ENCODE data around the gene SLX4IP. TPM values are rescaled to one million over a fixed set of nuclear protein-coding genes. Genes with fewer than 3 reads are reported as not detected.
A peak's percentile ranks its signal among the peaks of the same experiment; 100 is the strongest.

SLX4IP gene
- polyA plus RNA-seq, 3 donors = 5.9 to 11.2 (median 10.7) TPM

DNA sequence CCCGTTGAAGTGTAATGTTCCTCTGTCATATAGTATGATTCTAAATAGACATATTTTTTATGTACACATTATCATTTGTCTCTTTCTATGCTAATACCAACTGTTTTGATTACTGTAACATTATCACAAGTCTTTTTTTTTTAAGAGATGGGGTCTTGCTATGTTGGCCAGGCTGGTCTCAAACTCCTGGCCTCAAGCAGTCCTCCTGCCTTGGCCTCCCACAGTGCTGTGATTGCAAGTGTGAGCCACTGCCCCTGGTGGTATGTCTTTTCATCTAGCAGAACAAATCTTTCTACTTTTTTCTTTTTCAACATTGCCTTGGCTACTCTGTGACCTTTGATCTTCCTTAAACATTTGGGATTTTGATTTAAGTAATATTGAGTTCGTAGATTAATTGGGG lies 57.7 kb downstream of the SLX4IP start:
- no peak for DNase-seq

DNA sequence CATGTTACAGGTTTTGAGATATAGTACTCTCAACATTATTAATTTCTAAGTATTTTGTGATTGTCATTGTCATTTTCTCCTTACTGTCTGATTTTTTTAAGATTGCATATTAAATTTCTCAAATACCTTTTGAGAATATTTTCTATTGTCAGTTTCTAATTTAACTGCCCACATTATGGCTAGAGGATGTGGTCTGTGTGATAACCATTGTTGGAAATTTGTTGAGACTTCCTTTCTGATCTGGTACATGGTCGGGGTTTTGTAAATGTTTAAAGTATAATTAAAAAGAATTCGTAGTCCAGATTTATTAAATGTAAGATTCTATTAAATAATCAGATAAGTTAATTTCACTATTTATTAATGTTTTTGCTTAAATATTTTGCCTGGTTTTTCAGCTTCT lies 60.1 kb downstream of the SLX4IP start:
- DNase-seq = no peak

GRCh38 chr20:10496465-10496864 lies 61.4 kb downstream of the SLX4IP start:
- DNase-seq = no peak

- DNase-seq = no peak
Observed at GRCh38 chr20:10497283-10497682, 62.2 kb downstream of the SLX4IP start.

DNA sequence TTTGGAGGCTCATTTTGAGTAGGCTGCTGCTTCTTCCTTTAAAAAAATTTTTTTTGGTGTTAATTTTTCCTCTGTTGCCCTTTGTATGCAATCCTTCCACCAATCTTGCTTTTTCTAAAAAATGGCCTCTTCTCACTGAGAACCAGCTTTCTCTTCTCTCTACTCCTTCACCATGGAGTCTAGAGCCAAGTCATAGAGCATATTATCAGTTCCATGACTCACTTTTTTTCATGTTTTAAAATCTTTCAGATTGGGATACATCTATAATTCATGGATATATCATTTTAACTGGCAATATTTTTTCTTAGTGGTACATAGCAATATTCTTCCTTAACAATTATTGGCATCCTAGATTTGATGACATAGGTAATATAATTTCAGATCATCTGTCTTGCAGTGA lies 62.7 kb downstream of the SLX4IP start:
- DNase-seq = no peak

- DNase-seq = no peak
Observed at GRCh38 chr20:10498200-10498599, 63.1 kb downstream of the SLX4IP start.

DNA sequence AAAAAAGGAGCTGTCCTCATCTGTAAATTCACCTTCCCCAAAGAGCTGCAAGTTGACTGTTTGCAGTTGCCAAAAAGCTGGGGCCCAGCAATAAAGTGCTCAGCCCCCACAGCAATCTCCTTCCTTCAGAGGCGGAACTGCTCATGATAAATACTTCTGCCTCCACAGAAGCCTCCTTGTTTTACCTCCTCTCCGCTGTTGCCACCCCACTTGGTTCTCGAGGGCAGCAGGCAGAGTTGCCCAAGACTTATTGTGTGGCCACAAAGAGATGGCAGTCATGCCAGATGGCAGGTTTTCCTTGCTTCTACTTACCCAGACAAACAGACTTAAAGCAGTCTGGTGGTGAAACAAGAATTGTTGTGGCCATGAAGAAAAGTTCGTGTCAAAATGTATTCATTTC lies 66.3 kb downstream of the SLX4IP start:
- DNase-seq = no peak

DNA sequence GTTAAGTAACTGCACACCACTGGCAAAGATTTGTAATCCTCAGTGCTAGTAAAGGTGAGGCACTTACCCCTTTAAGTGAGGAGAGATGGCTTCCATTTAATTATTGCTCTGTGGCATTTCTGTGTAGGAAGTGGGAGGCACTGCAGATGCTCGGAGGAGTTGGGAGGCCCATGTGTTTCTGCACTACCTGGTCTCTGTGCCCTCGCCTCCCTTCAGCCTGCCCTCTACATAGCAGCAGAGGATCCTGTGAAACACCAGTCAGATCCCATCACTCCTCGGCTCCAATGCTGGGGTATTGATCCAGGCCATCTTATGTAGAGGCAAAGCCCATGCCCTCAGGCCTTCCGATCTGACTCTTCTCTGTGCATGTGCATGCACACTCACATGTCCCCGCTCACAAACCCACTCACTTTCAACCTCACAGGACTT lies 67.0 kb downstream of the SLX4IP start:
- DNase-seq = no peak

- DNase-seq = no peak
Observed at GRCh38 chr20:10504608-10504993, 69.5 kb downstream of the SLX4IP start.

DNA sequence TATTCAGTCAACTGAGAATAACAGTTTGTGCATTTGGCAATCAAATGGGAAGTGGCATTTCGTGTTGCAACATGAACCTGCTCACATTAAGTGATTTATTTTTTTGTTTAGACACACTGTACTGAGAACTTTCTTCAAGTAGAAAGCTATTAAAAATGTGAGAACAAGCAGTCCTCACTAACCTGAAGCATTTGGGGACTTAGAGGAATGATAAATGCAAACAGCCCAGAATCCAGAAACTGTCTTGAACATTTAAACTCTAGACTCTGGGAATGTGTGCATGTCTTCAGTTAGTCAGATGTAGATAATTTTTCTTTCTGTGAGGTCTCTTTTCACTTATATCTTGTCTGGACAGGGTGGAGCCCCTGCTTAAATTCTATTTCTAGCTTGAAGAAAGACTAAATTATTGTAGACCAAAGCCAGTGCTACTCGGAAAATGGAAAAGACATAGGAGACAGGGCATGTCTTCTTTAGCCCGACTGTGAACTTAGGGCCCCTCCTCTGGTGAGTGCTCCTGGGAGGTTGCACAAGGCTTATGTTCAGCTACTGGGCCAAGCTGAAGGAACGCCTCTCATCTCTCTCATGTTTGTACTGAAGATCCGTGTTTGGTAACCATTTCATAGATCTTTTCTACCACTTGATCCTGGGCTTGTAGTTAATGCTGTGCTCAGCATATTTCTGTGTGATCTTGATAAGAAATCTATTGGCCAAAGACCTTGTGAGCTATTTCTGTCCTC lies 70.1 kb downstream of the SLX4IP start:
- DNase-seq = no peak

- no peak for DNase-seq
Observed at GRCh38 chr20:10505827-10506226, 70.7 kb downstream of the SLX4IP start.

DNA sequence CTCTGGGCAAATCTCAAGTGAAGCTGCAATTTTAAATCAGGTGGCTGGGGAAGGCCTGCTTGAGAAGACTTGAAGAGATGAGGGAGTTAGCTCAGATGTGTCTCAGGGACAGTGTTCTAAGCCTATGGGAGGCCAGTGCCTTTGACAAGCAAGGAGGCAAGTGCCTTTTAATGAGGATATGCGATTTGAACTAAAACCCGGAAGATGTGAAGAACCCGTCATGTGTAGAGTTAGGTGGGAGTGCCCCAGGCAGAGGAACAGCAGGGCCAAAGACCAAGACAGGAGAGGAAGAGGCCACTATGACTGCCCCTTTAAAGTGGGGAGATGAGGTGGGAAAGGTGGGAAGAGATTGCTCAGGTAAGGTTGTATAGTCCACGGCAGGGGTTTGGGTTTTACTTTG lies 71.9 kb downstream of the SLX4IP start:
- no peak for DNase-seq

DNA sequence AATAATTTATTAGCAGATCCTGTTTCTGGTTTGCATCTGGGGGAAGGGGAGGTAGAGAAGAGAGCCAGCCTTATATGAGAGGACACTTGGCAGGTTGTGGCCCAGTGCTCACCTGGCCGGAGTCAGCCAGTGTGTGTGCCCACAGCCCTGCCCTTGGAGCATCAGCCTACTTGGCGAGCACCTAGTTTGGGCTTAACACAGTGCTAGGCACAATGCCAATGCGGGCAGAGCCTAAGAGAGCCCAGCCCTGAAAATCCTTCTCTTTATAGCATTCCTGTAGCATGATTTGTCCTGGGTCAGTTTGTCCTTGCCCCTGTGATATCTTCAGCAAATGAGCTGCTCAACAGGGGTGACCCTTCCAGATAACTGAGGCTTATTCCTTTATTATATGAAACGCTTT lies 73.0 kb downstream of the SLX4IP start:
- no peak for DNase-seq

GRCh38 chr20:10508468-10509251 lies 73.6 kb downstream of the SLX4IP start:
- peak; percentile 42 for DNase-seq

DNA sequence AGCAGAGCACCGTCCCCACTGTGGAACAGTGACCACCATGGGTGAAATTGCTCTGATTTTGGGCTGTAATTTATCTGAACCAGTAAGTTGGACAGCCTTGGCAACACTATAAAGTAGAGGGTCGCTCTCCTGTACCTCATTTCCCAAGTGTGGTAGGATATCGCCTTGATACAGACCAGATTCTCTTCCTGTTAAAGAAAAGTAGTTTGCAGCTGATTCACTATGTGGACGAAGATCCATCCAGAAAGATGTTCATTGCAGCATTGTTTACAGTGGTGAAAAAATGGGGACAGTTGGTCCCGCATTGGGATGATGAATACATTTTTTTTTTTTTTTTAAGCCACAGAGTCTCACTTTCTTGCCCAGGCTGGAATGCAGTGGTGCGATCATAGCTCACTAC lies 74.3 kb downstream of the SLX4IP start:
- DNase-seq = no peak

- no peak for DNase-seq
Observed at GRCh38 chr20:10510216-10510615, 75.1 kb downstream of the SLX4IP start.

DNA sequence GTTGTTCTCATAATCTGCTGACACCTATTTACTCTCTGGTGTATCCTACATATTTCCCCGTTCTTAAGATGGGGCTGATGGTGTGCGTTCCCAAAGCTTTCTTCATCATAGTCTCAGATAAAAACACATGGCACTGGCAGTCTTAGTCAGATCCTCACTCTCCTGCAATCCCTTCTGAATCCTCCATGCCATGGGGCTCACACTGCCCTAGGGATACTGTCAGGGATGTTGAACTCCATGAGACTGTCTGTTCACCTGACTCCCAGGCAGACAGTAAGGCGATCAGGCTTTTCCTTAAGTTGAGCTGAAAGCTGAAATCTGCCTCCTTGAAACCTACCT lies 76.0 kb downstream of the SLX4IP start:
- no peak for DNase-seq

DNA sequence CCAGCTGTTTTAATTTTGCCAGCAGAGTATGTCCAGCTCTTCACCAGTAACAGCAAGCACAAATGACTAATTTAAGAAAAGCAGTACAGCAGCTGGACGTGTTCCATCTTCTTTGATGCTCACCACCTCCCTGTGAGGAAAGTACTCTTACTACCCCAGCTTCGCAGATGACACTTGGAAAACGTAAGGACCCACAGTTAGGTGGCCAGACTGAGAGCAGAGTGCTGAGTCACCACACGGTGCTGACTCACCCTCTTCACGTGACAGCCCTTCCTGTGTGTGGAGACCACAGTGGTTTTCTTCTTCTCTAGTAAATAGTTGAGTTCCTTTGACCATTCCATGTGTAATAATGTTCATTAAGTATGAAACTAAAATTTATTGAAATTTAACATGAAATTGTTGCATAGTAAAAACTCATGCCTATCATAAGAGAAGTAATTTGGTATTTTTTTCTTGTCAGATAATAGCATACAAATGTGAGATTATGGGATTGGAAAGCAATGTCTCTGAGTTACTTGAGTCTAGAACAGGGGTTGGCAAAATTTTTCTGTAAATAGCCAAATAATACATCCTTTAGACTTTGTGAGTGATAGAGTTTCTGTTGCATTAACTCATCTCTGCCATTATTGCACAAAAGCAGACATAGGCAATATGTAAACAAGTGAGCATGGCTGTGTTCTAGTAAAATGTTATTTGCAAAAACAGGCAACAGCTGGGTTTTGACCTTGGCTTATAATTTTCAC lies 76.6 kb downstream of the SLX4IP start:
- no peak for DNase-seq

DNA sequence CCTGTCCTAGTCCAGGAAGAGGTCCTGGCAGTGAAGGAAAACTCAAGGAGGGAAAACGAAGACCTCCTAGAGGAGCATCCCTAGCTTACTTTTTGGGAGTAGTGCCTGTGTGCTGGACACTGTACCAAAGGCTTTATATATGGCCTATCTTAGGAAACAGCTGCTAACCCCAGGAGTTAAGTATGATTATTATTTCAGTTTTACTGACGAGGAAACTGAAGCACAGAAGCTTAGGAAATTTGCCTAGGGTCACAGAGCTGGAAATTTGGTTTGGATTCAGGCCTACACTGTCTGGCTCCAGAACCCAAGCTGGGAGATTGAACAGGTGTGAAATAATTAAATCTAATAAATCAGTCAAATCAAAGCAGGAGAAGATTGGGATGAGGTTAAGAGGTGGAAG lies 78.0 kb downstream of the SLX4IP start:
- DNase-seq = no peak

DNA sequence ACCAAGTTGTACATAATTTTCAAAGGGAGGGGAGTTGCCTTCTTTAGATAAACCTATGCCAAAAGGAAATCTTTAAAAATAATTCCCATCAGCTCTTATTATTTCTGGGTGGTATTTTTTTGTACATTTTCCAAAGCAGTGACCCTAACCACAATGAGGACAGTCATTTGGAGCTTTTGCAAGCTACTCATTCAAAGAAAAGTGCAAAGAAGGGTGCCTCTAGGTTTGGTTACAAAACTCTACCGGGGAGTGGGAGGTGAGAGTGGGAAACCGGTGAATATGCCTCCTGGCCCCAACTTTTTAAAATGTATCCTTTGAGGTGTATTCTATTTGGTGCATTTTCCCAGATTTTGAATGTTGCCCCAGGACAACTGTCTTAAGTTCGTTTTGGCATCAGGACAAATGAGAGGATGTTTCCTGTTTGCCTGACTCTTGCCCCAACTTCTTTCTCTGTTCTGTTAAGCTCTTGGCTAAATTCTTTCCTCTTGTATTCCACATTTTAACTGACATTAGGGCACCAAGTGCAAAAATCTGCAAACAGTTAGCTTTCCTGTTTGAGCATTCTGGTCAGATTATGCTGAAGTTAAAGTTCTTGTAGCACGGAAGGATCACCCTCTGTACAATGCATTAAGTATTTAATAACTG lies 78.9 kb downstream of the SLX4IP start:
- no peak for DNase-seq

- DNase-seq = no peak
Observed at GRCh38 chr20:10516529-10516928, 81.4 kb downstream of the SLX4IP start.

- DNase-seq = no peak
Observed at GRCh38 chr20:10519361-10520046, 84.4 kb downstream of the SLX4IP start.

All from renal pelvis (tissue), 4 donors.